ENCODE measurements around the gene MIOX.
A peak's percentile ranks its signal among the peaks of the same experiment; 100 is the strongest.
"Not testable (repeated sequence)": the region's sequence is repeated elsewhere in the genome, so short reads cannot be mapped to it uniquely, and the experiment has no call there.

Gene MIOX

GRCh38 chr22:50517495-50518260 is 31.0 kb downstream of the MIOX start:
- no peak for DNase-seq (ENCODE audit: low read depth)

GRCh38 chr22:50518606-50519005 is 31.9 kb downstream of the MIOX start:
- no peak for DNase-seq (ENCODE audit: low read depth)

- DNase-seq (ENCODE audit: low read depth): no peak
These were observed 32.5 kb downstream of the MIOX start for GRCh38 chr22:50519151-50519550.

GRCh38 chr22:50520184-50520583 is 33.5 kb downstream of the MIOX start:
- DNase-seq (ENCODE audit: low read depth): not testable (repeated sequence)

GRCh38 chr22:50520826-50521453 is 34.3 kb downstream of the MIOX start:
- no peak for DNase-seq (ENCODE audit: low read depth)

DNA sequence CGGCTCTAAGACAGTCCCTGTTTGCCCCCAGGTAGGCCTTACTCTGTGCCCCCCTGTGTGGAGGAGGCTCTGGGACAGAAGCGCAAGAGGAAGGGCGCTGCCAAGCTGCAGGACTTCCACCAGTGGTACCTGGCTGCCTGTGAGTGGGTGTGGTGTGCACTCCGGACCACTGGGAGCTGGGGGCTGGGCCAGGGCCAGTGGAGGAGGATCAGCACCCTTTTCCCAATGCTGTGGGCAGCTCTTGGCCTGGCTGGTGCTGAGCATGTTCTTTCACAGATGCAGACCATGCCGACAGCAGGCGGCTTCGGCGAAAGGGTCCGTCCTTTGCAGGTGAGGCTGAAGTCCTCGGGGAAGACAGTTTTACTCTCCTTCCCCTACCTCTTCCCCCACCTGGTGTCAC is 35.1 kb downstream of the MIOX start:
- no peak for DNase-seq (ENCODE audit: low read depth)

DNA sequence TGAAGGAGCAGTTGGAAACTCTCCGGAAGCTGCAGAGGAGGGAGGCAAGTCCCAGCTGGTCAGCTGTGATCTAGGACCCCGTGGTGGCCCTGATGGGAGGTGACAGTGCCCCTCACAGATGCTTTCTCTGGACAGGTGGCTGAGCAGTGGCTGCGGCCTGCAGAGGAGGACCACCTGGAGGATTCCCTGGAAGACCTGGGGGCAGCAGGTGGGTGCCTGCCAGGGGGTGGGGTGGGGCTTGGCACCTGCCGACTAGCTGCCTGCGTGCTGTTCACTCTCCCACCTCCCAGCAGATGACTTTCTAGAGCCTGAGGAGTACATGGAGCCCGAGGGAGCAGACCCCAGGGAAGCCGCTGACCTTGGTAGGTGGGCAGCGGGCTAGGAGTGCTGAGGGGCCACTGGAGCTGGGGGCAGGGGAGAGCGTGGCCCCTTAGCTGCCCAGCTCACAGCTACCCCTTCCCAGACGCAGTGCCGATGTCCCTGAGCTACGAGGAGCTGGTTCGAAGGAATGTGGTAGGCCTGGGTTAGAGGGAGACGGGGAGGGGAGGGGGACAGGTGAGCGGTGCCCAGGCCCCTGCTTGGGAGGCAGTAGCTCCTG is 35.6 kb downstream of the MIOX start:
- DNase-seq (ENCODE audit: low read depth): no peak

GRCh38 chr22:50522806-50523438 is 36.3 kb downstream of the MIOX start:
- DNase-seq (ENCODE audit: low read depth): no peak

GRCh38 chr22:50523458-50523805 is 36.8 kb downstream of the MIOX start:
- no peak for DNase-seq (ENCODE audit: low read depth)

- DNase-seq (ENCODE audit: low read depth): no peak
These were observed 37.4 kb downstream of the MIOX start for GRCh38 chr22:50523806-50524675.

DNA sequence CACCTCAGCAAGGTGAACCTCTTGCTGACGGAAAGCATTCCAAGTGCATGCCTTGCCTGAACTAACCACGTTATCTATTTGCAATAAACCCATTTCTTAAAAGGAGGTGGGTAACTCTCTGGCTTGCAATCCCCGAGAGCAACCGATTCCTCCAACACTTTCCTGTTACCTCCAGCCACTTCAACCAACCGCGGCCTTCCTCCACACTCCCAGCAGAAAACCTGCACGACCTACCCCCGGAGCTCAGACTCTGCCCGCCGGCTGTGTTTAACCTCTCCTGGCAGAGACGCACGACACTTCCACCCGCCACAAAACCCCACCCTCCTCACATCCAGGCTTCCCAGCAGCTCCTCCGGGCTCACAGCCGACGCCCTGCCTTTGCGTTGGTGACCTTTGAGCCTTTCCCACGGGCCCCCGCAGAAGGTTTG is 38.0 kb downstream of the MIOX start:
- no peak for DNase-seq (ENCODE audit: low read depth)

- peak; percentile 92 for DNase-seq (ENCODE audit: low read depth)
These were observed 38.6 kb downstream of the MIOX start, which contains the start of gene SCO2 for GRCh38 chr22:50525104-50525857. Gene SCO2 (minus strand): TSS chr22:50525598. CDS start chr22:50524411, 1,187 bp downstream.

DNA sequence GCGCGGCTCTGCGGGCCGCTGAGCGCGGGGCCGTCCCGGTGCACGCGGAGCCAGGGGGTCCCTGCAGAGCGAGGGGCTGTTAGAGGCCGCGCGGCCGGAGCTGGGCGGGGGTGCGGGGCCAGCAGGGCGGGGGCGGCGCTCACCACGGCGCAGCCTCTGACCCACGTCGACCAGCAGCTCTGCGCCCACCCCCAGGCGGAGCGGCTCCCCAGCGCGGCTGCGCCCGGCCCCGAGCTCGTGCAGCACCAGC is 39.1 kb downstream of the MIOX start:
- DNase-seq (ENCODE audit: low read depth): no peak

GRCh38 chr22:50526108-50526833 is 39.6 kb downstream of the MIOX start:
- DNase-seq (ENCODE audit: low read depth): peak; percentile 57

DNA sequence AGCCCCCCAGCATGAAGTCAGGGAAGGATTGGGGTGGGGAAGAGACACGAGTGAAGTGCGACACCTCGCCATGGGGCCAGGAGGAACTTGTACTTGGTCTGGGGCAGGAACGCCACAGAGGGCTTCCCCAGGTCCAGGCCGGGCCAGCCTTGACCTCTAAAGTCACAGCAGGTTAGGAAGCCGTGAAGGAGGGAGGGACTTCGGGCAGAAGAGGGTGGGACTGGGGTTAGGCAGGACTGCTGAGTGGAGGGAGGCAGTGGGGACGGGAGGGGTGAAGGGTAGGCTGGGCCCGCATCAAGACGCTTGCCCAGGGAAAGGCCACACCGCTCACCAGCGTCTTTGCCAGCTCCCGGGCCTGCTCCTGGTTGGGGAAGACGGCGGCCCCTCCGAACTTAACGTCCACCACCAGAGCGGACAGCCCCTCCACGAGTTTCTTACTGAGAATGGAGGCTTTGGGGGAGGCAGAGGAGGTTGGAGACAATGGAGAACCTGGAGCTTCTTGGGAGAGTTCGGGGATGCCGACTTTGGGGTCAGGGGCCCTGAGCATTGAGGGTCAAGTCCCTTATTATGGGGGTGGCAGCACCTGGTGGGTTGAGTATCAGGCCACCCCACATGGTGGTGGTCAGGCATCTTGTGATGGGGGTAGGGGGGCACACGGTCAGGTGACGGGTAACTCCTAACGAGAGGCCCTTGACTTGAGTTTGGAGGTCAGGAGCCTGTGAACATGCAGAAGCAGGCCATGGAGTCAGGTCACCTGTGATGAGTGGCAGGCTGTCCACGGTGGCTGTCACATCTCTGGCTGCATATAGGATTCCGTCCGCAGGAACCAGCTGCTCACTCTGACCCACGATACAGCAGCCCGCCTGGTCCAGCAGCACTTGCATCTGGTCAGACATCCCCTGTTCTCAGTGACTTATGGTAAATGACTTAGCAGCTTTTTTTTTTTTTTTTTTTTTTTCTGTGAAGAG is 40.5 kb downstream of the MIOX start:
- no peak for DNase-seq (ENCODE audit: low read depth)

DNA sequence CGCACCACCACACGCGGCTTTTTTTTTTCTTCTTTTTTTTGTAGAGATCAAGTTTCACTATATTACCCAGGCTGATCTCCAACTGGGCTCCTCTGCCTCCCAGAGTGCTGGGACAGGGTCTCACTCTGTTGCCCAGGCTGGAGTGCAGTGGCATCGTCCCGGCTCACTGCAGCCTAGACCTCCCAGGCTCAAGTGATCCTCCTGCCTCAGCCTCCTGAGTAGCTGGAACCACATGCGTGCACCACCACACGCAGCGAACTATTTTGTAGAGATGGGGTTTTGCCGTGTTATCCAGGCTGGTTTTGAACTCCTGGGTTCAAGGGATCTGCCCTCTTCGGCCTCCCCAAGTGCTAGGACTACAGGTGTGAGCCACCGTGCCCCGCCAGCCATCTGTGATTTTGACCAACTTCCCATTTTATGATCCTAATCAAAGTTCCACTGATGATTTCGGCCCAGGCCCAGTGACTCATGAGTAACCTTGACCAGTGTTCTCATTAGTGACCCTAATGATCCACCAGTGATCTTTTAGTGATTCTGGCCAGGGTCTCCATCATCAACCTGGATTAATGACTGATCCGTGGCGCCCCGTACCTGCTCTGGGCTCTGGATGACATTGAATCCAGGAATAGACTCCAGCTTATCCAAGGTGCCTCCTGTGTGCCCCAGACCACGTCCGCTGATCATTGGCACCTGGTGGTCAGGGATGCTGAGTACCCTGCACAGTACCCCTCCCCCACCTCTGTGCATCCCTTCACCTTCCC is 41.4 kb downstream of the MIOX start:
- no peak for DNase-seq (ENCODE audit: low read depth)

DNA sequence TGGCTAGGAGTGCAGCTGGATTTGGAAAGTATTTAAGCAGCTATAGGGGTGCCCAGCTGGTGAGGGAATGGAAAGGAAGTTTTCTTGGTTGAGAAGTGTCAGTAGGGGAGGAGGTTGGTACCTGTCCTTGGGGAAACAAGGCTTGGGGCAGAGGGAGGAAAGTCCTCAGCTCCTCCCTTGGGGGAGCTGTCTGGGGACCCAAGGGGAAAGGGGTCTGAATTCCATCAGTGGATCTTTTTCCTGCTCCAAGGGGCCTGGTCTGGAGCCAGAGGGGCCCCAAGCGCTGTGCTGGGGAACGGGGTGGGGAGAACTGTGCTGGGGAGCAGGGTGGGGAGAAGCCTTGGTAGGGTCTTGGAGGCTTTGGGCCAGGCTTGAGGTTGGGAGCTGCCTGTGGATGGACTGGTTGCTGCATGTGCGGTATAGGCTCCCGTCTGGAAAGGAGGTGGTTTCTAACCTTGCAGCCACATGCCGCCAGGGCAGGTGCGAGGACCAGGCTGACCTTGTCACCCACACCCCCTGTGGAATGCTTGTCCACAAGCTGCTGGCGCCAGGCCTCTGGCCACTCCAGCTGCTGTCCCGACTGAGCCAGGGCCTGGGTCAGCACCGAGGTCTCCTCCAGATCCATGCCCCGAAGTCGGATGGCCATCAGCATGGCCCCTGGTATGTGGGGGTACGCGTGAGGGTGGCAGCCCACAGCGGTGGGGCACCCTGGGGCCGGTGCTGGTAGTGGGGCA is 42.2 kb downstream of the MIOX start:
- DNase-seq (ENCODE audit: low read depth): no peak

GRCh38 chr22:50529416-50529896 is 42.8 kb downstream of the MIOX start:
- DNase-seq (ENCODE audit: low read depth): no peak

Measured in stimulated activated CD8-positive, alpha-beta memory T cell treated with anti-CD3 and anti-CD28 coated beads, Interleukin-15, amount 100 ng/mL, for 1 hour (primary cell).